ENCODE data around the gene INSRR. TPM values are rescaled to one million over a fixed set of nuclear protein-coding genes. Genes with fewer than 3 reads are reported as not detected.

Gene INSRR
- total RNA-seq, 1 experiment from 2014 or later, result not detected

DNA sequence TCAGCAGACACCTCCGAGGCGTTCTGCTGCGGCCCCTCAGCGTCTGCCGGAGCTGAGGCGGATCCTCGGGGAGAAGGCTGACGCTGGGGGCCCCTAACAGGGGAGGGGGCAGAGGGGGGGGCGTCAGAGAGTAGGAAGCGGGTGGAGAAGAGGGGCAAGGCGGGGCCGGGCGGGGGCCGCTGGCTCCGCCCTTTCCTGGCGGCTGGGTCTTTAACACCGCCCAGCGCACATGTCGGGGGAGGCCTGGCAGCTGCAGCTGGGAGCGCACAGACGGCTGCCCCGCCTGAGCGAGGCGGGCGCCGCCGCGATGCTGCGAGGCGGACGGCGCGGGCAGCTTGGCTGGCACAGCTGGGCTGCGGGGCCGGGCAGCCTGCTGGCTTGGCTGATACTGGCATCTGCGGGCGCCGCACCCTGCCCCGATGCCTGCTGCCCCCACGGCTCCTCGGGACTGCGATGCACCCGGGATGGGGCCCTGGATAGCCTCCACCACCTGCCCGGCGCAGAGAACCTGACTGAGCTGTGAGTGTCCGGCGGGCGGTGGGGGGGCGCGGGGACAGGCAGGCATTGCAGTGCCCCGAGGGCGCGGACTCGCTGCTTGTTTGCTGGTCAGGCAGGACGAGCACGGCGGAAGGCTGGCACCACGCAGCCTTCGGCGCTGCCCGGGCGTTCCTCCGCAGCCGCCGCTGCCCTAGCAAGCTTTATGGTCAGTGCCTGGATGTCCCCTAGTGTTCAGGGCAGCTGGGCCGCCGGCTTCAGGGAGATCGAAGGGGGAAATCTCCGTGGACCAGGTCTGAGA, 1.9 kb upstream of the INSRR start, which contains the start of gene NTRK1:
Gene NTRK1 (plus strand): TSS at position 238 of the 796 bp plus-strand sequence. CDS start 70 bp downstream, at position 308.
- no peak for DNase-seq (ENCODE audit: low read depth, low spot score)
- H3K27ac ChIP-seq (ENCODE audit: low read length), result no peak within 1 kb of the TSS
- peak; percentile 66 for ATAC-seq

More for the DNA sequence above, 1.9 kb upstream of the INSRR start, which contains the start of gene NTRK1:
- Histone ChIP-seq H3K4me3 (ENCODE audit: low read depth in 2 of 2, low read length in 2 of 2) (peak within 1 kb of the TSS; percentile 39 to 65), H3K4me1 (ENCODE audit: control insufficient read depth, insufficient read depth, low read length) (peaks cover 13% of the 10 kb centered on the region), H3K36me3 (ENCODE audit: control insufficient read depth, insufficient read depth, low read length) (no peaks in the 10 kb centered on the region), H3K9me3 (ENCODE audit: control insufficient read depth, insufficient read depth, low read depth, low read length) (no peaks in the 10 kb centered on the region), H3K27me3 (ENCODE audit: control insufficient read depth, insufficient read depth, low read length) (no peaks in the 10 kb centered on the region; the same call in 1 of the 2 replicates)
- in situ Hi-C loops (cut with HindIII; ENCODE audit: low pct_unique_long_range_greater_than_20kb, low sequenced_read_pairs) (no loop called here), intact Hi-C loops (cut with micrococcal nuclease; ENCODE audit: unreplicated experiment) (loop anchor here (2.0 to 10.0 kb wide), 2 partner anchors 60 to 166 kb away; no protein-coding TSS in a partner anchor)
- POLR2A ChIA-PET, result interaction anchor here (0.6 kb wide), 2 partner anchors 27 to 201 kb away, joined by 5 to 6 read pairs; no protein-coding TSS in a partner anchor
- TF ChIP-seq SIN3A (IDR thresholded peaks at IDR 0.05; ENCODE audit: borderline replicate concordance, insufficient read depth, low read depth, low read length) (no peak), POLR2AphosphoS5 (IDR thresholded peaks at IDR 0.05; ENCODE audit: low read depth, low read length) (no peak), REST (IDR thresholded peaks at IDR 0.05; ENCODE audit: insufficient read depth in 1 of 2, low read depth in 2 of 2, low read length in 1 of 2) (no peak), CTCF (IDR thresholded peaks at IDR 0.05) (no peak), TCF7L2 (IDR thresholded peaks at IDR 0.05; ENCODE audit: low read depth, low read length) (no peak)
- no TSS peak for BruUV-seq (replicated peaks)
- CTCF ChIA-PET, result interaction anchor here (0.6 to 3.0 kb wide), 16 partner anchors 22 to 234 kb away, joined by 3 to 39 read pairs (median 6); partner anchors contain the start of genes ISG20L2, METTL25B and MRPL24
